ENCODE measurements around the gene MIPOL1.
"Not testable (repeated sequence)": the region's sequence is repeated elsewhere in the genome, so short reads cannot be mapped to it uniquely, and the experiment has no call there.

MIPOL1 gene

DNA sequence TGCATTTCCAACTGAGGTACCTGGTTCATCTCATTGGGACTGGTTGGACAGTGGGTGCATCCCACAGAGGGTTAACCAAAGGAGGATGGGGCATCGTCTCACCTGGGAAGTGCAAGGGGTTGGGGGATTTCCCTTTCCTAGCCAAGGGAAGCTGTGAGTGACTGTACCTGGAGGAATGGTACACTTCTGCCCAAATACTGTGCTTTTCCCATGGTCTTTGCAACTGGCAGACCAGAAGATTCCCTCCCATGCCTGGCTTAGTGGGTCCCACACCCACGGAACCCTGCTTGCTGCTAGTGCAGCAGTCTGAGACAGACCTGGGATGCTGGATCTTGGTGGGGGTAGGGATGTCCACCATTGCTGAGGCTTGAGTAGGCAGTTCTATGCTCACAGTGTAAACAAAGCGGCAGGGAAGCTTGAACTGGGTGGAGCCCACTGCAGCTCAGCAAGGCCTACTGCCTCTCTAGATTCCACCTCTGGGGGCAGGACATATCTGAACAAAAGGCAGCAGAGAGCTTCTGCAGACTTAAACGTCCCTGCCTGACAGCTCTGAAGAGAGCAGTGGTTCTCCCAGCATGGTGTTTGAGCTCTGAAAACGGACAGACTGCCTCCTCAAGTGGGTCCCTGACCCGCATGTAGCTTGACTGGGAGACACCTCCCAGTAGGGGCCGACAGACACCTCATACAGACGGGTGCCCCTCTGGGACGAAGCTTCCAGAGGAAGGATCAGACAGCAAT lies 9.7 kb upstream of the MIPOL1 start:
- DNase-seq: not testable (repeated sequence)

DNA sequence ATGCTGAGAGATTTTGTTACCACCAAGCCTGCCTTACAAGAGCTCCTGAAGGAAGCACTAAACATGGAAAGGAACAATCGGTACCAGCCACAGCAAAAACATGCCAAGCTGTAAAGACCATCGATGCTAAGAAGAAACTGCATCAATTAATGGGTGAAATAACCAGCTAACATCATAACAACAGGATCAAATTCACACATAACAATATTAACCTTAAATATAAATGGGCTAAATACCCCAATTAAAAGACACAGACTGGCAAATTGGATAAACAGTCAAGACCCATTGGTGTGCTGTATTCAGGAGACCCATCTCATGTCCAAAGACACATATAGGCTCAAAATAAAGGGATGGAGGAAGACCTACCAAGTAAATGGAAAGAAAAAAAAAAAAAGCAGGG lies 8.0 kb upstream of the MIPOL1 start:
- DNase-seq: not testable (repeated sequence)

- DNase-seq: no peak
Measured at GRCh38 chr14:37194698-37195097, 3.0 kb upstream of the MIPOL1 start.

GRCh38 chr14:37195327-37195726 lies 2.4 kb upstream of the MIPOL1 start:
- no peak for DNase-seq

GRCh38 chr14:37196604-37197420 lies 925 bp upstream of the MIPOL1 start:
- no peak for DNase-seq

DNA sequence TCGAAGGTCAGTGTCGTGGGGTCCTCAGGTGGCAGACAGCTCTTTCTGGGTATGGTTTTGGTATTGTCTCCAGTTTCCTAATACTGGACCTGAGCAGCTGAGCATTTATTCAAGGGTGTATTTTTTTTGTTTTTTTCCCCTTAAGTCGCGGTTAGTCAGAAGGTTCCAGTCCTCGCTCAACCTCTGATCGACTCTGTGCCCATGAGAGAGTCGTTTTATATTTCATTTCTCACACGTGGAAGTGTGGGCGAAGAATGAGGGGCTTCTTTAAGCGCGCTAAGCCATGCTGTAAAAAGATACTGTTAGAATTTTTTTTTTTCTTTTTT lies 499 bp downstream of the MIPOL1 start:
- DNase-seq: no peak

DNA sequence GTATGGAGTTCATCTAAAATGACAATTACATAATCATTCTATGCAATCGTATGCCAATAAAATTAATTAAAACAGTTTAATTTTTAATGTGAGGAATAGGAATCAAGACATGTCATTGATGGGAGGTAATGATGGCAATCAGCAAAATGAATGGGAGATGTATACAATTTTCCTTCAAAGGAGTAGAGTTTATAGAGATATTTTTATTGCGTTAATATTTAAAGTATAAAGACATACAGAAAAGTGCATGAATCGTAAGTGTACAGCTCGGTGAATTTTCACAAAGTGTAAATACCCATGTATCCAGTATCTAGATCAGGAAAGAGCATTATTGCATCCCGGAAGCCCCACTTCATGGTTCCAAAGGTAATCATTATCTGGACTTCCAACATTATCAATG lies 1.2 kb downstream of the MIPOL1 start:
- no peak for DNase-seq

DNA sequence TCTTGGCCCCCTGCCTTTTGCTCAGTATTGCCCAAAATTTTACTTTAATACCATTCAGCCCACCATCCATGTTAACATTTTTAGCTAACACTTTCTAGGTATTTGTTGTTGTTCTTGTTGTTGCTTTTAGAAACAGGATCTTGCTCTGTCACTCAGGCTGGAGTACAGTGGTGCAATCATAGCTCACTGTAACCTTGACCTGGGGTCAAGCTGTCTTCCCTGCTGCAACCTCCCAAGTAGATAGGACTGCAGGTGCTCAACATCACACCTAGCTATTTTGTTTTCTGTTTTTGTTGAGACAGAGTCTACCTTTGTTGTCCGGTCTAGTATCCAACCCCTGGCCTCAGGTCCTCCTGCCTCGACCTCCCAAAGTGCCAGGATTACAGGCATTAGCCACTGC lies 4.0 kb downstream of the MIPOL1 start:
- no peak for DNase-seq

GRCh38 chr14:37202265-37202664 lies 4.5 kb downstream of the MIPOL1 start:
- DNase-seq: no peak

DNA sequence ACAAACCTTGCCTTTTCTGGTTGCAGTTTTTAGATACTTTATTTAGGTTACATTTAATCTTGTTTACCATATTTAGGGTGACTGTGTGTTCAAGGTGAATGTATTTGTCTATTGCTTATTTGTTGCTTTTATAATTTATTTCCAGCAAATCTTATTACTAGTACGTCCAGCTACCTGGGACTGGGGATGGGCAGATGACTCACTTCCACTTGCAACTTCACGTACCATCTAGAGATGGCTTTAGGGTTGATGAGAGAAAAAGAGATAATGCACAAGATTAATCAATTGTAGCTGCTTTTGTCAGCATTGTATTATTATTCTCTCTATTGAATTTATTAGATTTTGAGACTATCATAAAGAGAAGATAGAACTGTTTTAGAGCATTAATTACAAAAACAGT lies 5.1 kb downstream of the MIPOL1 start:
- DNase-seq: no peak

- DNase-seq: peak; percentile 2
Measured at GRCh38 chr14:37203423-37203822, 5.7 kb downstream of the MIPOL1 start.

- not testable (repeated sequence) for DNase-seq
Measured at GRCh38 chr14:37205623-37206605, 8.2 kb downstream of the MIPOL1 start.

- not testable (repeated sequence) for DNase-seq
Measured at GRCh38 chr14:37209617-37210016, 11.9 kb downstream of the MIPOL1 start.

DNA sequence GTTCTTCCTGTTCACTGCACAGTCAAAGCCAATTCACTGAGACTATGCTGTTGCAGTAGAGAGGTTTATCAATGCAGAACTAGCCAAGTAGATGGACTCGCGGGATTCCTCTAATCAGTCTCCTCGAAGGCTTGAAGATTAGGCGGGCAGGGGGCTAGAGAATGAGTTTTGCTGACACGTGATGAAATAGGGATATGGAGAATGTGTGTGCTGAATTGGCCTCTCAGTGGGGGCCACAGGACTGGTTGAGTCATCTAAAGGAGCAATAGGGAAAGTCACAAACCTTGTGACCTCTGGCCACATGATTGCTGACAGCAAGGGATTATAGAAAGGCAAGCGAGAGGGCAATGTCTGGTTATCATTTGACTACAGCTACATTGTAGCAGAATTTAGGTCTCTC lies 12.7 kb downstream of the MIPOL1 start:
- no peak for DNase-seq

- DNase-seq: no peak
Measured at GRCh38 chr14:37213016-37213415, 15.3 kb downstream of the MIPOL1 start.

GRCh38 chr14:37215345-37215744 lies 17.6 kb downstream of the MIPOL1 start:
- no peak for DNase-seq

DNA sequence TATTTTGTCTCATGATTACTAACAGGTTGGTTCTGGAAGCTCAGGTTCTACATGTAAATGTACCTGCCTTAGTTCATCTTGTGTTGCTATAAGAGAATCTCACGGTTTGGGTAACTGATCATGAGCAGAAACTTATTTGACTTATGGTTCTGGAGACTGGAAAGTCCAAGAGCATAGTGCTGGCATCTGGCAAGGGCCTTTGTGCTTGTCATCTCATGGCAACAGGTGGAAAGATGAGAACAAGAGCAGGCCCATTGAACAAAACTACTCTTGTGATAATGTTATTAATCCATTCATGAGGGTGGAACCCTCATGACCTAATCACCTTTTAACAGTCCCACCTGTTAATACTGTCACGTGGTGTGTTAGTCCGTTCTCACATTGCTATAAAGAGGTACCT lies 23.3 kb downstream of the MIPOL1 start:
- DNase-seq: no peak

DNA sequence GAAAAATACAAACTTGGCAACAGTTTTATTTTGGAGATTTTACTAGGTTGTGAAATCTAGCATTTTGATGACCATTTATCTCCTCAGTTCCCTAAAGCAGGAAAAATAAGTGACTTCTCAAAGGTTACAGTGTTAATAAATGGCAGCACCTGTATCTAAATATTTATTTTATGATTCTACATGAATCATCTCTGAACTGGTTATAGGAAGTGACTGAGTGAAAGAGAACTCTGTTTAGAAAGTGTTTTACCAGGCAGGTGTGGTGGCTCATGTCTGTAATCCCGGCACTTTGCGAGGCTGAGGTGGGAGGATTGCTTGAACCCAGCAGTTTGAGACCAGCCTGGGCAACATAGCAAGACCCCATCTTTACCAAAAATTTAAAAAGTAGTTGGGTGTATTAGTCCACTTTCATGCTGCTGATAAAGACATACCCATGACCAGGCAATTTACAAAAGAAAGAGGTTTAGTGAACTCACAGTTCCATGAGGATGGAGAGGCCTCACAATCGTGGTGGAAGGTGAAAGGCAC lies 26.3 kb downstream of the MIPOL1 start:
- no peak for DNase-seq

DNA sequence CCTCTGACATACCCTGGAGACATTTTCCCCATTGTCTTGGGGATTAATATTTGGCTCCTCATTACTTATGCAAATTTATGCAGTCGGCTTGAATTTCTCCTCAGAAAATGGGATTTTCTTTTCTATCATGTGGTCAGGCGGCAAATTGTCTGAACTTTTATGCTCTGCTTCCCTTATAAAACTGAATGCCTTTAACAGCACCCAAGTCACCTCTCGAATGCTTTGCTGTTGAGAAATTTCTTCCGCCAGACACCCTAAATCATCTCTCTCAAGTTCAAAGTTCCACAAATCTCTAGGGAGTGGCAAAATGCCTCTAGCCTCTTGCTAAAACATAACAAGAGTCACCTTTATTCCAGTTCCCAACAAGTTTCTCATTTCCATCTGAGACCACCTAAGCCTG lies 27.9 kb downstream of the MIPOL1 start:
- DNase-seq: not testable (repeated sequence)

DNA sequence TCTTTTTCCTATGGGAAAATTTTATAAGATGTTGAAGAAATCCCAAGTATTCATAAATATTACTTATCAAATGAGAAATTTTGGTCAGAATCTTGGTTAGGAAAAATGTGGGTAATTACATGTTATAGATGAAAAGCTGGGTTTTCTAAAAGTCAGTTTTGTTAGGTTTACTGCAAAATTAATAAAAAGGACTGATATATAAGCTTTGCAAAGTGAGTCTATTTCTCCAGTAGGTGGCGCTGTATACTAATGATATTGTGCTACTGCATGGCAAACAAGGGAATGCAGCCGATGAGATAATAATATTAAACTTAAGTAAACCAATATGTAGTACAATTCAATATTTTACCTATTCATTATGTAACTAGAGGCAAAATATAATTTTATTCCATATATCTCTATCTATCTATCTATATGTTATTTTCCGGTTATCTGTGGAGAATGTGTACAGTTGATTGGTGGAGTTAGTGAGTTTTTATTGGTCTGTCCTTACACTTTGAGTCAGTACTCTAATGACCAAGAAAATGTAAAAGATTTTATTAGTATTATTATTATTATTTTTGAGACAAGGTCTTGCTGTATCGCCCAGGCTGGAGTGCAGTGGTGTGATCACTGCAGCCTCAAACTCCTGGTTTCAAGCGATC lies 32.9 kb downstream of the MIPOL1 start:
- peak; percentile 97 for DNase-seq

- DNase-seq: peak; percentile 71
Measured at GRCh38 chr14:37232907-37233481, 35.3 kb downstream of the MIPOL1 start.

DNA sequence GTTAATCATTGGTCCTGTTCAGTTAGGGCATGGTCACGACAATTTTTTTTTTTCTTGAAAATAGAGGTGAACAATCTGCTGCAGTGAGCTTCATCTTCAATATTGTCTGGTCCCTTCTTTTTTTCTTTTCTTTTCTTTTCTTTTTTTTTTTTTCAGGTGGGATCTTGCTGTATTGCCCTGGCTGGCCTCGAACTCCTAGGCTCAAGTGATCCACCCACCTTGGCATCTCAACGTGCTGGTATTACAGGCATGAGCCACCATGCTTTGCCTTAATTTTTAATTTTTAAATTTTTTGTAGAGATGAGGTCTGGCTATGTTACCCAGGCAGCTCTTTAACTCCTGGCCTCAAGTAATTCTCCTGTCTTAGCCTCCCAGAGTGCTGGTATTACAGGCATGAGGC lies 36.5 kb downstream of the MIPOL1 start:
- no peak for DNase-seq
